HepG2 (cell line): Measurements from ENCODE around the gene DCAF15.

Experiments used
- GPBP1L1 ChIP-seq: sonication (generic); formaldehyde crosslinking; IDR thresholded peaks from 2 replicates; pipeline ENCODE4 v1.5.0; 2020; ENCODE audit warnings: mild to moderate bottlenecking, missing genetic modification reagents
- SNAPC2 ChIP-seq: sonication (generic); formaldehyde crosslinking; IDR thresholded peaks from 2 replicates; pipeline ENCODE4 v1.8.1; 2022; ENCODE audit warnings: mild to moderate bottlenecking, missing genetic modification reagents

GRCh38 chr19:13902993-13903555 lies 49.2 kb upstream of the DCAF15 start:
- TF ChIP-seq GPBP1L1 (CRISPR knock-in tag) (no peak), SNAPC2 (CRISPR knock-in tag) (no peak)
